ENCODE results near the gene LEP.

- TF ChIP-seq CTCF (IDR thresholded peaks at IDR 0.05) (no peak), ZFX (IDR thresholded peaks at IDR 0.05; ENCODE audit: borderline replicate concordance) (no peak)
These were observed 48.5 kb upstream of the LEP start for GRCh38 chr7:128192497-128193142.
